ENCODE data around the gene ANAPC4.
"Not testable (repeated sequence)": the region's sequence is repeated elsewhere in the genome, so short reads cannot be mapped to it uniquely, and the experiment has no call there.

Gene ANAPC4, protein sequence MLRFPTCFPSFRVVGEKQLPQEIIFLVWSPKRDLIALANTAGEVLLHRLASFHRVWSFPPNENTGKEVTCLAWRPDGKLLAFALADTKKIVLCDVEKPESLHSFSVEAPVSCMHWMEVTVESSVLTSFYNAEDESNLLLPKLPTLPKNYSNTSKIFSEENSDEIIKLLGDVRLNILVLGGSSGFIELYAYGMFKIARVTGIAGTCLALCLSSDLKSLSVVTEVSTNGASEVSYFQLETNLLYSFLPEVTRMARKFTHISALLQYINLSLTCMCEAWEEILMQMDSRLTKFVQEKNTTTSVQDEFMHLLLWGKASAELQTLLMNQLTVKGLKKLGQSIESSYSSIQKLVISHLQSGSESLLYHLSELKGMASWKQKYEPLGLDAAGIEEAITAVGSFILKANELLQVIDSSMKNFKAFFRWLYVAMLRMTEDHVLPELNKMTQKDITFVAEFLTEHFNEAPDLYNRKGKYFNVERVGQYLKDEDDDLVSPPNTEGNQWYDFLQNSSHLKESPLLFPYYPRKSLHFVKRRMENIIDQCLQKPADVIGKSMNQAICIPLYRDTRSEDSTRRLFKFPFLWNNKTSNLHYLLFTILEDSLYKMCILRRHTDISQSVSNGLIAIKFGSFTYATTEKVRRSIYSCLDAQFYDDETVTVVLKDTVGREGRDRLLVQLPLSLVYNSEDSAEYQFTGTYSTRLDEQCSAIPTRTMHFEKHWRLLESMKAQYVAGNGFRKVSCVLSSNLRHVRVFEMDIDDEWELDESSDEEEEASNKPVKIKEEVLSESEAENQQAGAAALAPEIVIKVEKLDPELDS

DNA sequence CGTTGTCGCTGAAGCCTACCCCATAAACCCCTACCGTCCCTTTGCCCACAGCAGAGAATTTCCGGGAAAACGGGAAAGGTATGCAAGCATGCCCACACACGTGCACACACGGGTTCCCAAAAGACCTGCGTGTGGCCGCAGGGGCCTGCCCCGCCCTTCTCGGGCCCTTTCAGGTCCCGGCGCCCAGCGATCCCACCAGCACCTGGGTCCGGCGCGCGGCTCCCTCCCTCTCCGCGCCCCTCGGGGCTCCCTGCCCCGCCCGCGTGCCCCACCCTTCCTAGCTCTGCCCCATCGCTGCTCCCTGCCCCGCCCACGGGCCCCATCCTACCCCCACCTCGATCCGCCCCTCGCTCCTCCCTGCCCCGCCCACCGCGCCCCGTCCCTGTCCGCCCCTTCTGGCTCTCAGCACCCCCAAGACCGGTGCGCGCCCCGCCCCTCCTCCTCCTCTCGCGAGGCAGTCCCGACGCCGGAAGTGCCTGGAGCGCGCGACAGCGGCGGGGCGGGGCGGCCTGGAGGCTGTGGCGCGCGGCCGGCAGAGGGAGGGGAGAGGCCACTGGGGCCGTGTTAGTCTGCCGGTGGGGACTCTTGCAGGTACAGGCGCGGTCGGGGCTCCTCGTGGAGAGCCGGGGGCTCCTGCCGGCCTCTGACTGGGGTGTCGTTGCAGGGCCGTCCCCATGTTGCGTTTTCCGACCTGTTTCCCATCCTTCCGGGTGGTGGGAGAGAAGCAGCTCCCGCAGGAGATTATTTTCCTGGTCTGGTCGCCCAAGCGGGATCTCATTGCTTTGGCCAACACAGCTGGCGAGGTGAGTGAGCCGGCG, at the start of gene ANAPC4:
ANAPC4 (plus strand) TSS at position 510 of the 818 bp plus-strand sequence; CDS start at position 675, 165 bp downstream.
- DNase-seq, result peak; percentile 99

DNA sequence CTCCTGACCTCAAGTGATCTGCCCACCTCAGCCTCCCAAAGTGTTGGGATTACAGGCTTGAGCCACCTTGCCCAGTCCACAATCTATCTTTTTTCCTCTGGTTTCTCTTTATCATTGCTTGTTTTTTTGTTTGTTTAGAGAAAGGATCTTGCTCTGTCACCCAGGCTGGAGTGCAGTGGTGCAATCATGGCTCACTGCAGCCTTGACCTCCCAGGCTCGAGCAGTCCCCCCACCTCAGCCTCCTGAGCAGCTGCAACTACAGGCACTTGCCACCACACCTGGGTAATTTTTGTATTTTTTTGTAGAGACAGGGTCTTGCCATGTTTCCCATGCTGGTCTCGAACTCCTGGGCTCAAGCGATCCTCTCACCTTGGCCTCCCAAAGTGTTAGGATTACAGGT, 48.6 kb upstream of the ANAPC4 start:
- DNase-seq, result not testable (repeated sequence)

DNA sequence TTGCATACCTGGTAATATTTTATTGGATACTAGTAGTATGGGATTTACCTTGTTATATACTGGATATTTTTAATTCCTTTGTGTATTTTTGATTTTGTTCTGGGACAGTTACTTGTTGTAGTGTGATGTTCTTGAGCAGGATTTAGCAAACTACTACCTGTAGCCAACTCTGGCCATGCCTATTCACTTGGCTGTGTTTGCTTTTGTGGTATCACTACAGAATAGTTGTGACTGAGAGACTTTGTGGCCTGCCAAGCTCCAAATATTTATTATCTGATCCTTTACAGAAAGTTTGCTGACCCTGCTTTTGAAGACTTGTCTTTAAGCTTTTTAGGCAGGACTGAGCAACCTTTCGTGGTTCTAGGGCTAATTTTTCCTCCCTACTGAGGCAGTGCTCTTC, 46.7 kb upstream of the ANAPC4 start:
- no peak for DNase-seq

DNA sequence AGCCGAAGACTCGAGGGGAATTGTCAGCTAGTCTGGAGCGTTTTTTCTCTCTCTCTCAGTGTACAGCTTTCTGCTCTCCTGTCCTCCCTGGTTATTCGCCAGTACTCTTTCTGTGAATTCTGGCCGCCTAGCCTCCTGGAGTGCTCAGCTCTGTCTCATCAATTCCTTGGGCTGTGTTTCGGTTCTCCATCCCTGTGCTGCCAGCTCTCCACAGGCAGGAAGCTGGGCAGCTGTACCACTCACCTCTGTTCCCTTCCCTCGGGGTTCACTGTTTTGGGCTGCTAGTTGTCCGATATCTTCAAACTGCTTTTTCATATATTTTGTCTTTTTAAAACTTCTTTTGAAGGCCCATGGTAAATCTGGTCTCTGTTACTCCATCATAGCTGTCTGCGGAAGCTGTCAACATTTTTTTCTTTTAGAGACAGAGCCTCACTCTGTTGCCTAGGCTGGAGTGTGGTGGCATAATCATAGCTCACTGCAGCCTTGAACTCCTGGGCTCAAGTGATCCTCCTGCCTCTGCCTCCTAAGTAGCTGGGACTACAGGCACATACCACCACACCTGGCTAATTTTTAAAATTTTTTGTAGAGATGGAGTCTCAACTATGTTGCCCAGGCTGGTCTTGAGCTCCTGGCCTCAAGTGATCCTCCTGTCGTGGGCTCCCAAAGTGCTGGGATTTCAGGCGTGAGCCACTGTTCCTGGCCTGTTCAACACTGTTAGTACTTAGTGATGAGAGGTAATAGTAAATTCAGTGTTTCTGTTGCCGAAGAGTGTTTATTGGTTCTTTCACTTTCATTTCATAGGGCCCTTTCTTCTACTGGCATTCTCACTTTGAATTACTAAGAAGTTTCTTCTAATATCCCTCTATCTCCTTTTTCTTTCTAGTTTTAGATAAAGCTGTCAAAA, 45.9 kb upstream of the ANAPC4 start:
- no peak for DNase-seq

DNA sequence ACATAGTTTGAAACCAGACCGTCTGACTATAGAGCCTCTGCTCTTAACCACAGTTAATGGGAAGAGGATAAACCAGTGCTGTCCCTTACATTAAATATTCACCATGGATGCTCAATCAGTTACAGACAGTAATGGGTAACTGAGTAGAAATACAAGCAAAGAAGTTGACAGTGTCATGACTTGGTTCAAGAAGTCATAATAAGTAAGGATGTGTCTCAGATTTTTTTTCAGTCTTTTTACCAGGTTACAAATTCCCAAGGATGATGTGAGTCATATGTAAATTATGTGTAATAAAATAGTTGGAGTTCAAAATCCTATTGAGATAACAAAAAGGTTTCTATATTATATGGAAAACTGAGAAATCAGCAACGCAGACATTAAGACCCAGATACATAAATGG, 33.4 kb upstream of the ANAPC4 start:
- no peak for DNase-seq

DNA sequence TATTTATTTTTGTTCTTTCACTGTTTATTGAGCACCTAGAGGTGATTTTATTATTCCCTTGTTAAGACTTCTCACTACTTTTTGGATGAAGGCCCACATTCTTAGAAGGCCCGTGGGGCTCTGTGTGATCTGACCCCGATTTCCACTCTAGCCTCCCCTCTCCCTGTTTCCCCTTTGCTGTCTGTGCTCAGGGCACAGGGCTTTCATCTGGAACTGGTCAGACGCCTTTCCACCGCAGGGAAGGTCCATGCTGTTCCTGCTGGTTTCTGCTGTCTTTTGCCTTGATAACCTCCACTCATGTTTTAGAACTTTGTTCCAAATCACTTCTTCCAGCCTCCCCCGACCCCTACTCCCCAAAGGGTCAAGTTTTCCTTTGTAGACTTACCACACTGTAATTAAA, 31.3 kb upstream of the ANAPC4 start:
- DNase-seq, result no peak

DNA sequence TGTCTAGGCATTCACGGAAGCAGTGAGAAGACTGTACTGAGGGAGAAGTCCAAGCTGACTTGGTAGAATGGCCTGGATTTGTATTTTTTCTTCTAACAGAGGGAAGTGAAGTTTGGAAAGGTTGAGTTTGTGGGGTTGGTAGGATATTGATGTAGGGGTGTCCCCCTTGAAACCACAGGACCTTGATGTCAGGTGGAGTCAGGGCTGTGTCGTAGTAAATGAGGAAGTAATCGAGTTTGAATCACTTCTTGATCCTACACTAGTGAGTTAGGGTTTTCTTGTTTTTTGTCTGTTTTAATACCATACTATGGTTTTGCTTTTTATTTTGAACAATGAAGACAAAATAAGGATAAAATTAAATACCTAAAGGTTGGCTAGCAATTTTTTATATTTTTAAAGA, 30.1 kb upstream of the ANAPC4 start:
- DNase-seq, result no peak

DNA sequence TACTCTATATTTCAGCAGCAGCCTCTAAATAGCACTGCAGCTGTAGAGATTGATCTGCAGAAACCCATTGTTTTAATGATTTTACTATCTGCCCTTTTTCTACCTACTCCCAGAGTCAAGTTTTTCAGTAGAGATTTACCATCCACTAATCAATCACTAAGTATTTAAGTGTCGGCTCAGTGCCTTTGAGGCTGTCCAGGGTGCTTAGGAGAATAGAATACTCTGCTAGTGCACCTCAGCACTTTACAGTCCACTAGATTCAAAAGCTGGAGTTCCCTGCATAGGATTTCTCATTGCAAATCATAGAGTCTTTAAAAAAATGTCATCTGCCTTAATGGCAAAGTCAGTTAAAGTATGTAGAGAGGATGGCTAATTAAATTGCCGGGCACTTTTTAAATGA, 29.6 kb upstream of the ANAPC4 start:
- no peak for DNase-seq

DNA sequence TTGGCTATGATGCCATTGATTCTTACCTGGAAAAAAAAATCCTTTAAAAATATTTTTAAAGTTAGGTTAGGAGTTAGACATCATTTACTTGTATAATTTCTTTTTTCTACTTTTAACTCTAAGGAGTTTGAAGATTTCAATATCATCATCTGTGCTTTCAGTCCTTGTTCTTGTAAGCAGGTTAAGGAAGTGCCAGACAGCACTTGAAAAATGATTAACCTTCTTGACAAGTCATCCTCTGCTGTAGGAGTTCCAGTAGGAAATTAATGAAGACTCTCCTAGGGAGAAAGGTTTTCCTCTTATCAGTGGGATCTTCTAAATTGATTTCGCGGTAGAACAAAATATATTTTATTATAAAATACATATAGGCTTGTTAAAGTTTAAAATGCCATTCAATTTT, 29.1 kb upstream of the ANAPC4 start:
- DNase-seq, result no peak

DNA sequence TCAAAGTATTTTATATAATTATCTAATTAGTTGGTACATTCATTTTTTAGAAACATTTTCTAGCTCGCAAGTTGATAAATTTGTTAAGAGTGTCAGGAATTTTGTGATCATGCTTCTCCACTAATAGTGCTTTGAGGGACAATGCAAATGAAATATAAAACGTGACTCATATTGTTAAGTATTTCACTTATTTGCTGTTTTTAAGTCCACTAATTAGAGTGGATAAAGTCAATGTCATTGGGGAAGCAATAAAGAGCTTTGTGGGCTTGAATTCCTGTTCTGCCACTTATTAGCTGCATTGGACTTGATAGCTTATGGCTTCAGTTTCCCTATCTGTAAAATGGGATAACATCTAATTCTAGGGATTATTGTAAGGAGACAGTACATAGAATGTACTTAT, 26.5 kb upstream of the ANAPC4 start:
- no peak for DNase-seq

DNA sequence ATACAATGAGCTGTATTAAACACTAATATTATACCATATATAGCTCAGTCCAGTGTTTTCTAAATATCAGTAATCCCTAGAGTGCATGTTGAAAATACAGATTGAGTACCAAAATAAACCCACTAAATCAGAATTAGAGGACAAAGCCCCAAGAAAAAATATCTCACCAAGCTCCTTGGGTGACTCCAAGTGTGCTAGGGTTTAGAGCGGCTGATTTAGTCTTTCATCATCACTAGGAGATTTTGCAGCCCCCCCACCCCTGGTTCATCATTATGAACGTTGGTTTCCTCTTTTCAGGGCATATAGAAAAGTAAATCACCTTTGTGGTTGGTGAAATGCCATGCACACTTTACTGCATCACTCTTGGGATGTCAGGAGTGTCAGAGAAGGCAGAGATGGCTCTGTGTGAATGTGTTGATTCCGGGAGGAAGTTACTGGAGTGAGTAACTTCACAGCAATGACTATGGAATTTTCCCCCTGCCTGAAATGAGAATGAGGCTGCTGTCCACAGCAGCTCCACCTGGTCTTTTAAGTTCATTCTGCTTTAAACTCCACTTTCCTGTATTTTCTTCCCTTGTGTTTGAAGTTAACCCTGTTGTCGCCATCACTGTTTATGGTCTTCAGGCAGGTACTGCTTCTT, 25.2 kb upstream of the ANAPC4 start:
- DNase-seq, result no peak

DNA sequence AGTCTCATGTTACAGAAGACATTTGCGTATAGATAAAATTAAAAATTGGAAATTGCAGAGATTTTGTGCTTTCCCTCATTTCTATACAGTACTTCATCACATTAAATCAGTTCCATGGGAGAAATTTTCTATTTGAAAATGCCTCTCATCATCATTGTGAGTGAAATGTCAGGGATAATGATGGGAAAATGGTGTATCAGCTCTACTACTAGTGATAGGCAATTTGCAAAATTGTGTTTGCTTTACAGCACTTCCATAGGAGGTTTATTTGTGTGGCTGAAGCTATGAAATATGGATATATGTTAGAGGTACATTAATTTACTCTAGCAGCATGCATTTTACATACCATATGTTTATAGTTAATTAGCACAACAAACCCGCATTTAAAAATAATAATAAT, 21.0 kb upstream of the ANAPC4 start:
- DNase-seq, result no peak

DNA sequence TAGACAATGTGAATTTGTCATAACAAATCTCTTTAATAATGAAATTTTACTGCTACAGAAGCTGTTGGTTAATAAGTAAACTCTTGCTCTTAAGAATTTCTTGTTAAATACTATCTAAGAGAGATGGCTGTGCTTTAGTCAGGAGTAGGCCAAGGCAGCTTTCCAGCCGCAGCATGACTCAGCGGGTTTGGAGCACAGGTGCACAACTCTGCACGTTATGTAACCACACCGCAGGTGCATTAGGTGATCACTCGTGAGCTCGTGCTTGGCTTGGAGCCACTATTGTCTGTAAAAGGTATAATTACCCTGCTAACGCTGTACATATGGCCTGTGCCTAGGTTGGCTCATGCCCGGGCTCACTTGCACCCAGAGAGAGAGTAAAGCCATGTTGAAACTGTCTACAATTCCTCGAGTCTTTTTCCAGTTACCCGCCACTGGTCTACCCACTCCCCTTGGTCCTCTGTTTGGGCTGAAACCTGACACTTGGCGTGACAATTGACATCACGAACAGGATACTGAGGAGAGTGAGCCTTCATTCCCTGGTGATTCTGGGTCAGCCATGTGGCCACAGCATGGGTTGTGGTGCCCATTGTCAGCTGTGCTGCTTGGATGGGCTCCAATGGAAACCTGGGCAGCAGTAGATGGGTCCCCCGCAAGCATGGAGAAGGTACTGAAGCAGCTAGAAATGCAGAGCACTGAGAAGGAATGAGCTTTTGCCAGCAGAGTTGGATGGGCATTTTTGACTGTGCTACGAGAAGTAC, 18.4 kb upstream of the ANAPC4 start:
- no peak for DNase-seq

DNA sequence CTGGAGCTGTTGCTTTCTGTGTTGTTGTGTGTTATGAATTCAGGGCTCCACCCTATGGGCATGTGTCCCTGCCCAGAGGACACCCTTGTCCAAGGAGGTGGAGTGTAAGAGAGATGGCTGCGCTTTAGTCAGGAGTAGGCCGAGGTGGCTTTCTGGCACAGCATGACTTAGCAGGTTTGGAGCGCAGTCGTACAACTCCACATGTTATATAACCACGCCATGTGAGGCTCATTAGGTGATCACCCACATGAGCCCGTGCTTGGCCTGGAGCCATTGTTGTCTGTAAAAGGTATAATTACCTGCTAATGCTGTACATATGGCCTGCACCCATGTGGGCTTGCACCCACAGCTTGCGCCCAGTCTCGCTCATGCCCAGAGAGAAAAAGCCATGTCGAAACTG, 15.8 kb upstream of the ANAPC4 start:
- DNase-seq, result no peak

DNA sequence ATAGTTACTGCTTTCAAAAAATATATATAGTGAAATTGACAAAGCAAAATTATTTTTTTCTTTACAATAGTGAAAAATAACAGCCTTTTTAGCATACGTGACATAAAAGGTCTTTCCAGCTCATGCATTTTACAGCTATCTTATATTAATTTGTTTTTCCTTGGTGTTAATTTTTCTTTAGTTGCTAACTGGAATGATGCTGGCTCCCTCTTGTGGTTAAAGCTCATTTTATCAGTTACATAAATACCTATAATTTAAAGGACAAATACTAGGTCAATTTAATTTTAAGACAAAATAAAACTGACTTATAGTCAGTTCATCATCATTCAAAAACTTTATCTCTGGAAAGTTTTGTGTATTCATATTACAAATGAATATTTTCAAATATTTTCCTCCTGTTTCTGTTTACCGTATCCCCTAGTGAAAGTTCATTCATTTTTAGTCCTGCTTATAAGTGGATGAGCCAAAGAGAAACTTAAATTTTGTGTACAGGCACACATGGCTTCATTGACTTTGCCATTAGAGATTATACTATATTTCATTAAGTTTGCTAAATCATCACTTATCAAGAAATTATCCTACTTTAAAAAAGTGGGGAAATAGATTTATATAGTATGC, 9.9 kb upstream of the ANAPC4 start:
- no peak for DNase-seq

DNA sequence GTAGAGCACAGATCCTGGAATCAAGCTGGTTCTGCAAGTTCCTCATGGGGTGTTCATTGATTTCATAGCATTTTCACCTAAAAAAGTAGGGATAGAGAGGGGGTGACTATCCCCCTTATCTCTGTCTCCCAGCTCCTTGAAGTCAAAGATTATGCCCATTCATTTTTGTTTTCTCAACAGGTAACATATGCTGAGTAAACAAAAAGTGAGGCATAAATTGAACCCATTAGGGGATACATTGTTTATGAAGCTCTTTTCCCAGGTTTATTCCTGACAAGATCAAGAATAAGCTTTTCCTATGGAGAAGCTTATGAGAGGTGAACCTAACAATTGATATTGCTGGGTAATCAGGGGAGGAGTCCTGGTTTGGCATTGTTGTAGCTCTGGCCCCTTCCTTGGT, 9.2 kb upstream of the ANAPC4 start:
- DNase-seq, result no peak

DNA sequence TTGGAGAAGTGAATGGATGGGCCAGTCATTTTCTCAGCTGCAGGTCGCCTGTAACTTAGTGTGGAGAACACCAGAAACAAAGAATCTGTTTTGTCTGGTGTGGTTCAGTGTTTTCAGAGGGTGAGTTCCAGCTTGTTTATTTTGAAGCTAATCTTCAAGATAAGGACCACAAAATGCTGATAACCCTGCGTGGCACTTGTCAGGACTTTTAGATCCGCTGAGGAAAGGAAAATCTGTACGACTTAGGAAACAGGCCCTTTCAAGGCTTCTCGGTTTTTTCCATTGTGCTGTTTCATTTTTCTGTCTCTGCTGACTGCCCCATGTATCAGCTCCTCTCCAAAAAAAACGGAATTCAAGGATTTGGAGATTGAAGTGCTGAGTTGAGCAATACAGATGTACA, 8.7 kb upstream of the ANAPC4 start:
- DNase-seq, result no peak

DNA sequence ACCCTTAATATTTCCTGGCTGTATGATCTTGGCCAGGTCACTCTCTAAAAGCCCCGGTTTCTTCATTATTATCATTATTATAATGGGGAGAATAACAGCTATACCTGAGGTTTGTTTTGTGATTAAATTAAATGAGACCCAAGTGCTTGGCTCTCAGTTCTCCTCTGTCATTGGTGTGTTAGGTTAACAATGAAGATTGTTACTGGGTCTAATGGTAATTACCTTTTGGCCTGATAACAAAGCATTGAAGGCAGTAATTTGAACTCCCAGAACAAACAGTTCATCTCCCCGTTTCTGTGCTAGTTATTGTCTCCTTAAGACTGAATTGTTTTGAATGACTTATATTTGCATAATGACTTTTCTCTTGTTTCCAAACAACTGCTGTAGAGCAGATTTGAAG, 6.8 kb upstream of the ANAPC4 start:
- no peak for DNase-seq

DNA sequence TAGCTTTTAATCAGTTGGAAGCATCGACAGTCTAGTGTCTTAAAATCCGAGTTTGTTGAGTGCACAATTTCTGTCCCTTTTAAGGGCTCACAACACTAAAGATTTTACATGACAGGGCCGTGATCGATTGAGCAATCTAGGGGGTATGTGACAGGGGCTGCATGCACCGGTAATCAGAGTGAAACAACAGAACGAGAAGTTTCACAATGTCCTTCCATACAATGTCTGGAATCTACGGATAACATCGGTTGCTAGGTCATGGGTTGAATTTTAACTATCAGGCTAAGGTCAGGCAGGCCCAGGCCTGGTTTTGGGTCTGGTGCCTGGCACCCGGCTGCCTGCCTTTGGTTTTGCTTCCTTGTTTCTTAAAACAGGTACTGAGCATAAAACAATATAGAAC, 4.5 kb upstream of the ANAPC4 start:
- not testable (repeated sequence) for DNase-seq
